ENCODE measurements around the gene HOXA9.
A peak's percentile ranks its signal among the peaks of the same experiment; 100 is the strongest.

HOXA9 gene

GRCh38 chr7:27151931-27152815 is 13.2 kb downstream of the HOXA9 start, which contains the start of gene HOXA3:
TSS of gene HOXA3 (minus strand) at chr7:27152583. CDS start at chr7:27110640, 41,943 bp downstream.
- H3K4me3 Mint-ChIP-seq, result peak within 1 kb of the TSS; percentile 65
- peaks cover 93% of the 10 kb centered on the region for H3K27me3 Mint-ChIP-seq (ENCODE audit: low read depth)
- H3K9me3 Mint-ChIP-seq, result no peaks in the 10 kb centered on the region
- peak within 1 kb of the TSS; percentile 52 for H3K27ac Mint-ChIP-seq
- H3K4me1 Mint-ChIP-seq (ENCODE audit: low read depth), result peaks cover 17% of the 10 kb centered on the region
- H3K36me3 Mint-ChIP-seq (ENCODE audit: low read depth), result peaks cover 3% of the 10 kb centered on the region

DNA sequence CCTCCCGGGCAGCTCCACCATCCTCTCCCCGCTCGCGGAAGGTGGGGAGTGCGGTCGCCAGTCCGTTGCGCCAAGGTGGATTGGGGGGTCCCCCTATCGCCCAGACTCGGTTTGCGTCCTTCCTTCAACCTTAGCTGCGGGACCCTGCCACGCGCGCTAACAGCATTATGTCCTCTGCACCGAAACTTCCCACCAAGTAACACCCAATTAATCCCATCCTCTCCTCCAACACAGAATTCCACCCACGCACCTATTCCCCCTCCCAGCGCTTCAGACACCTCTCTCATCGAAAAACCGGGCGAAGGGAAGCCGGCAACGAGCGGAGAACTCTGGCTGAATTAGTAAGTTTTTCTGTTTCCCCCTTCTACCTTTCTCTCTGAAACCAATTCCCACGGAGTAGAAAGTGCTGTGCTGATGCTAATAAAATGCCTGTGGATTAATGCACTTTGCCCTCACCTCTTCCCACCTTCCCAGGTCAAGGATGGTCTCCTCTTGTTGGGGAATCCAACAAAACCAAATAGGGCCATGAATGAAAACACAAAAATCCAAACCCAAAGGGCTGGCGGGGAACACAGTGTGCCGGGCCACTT is 13.9 kb downstream of the HOXA9 start:
- H3K27ac Mint-ChIP-seq, result peak overlapping the region; percentile 52
- H3K36me3 Mint-ChIP-seq (ENCODE audit: low read depth), result peaks cover 3% of the 10 kb centered on the region
- peaks cover 93% of the 10 kb centered on the region for H3K27me3 Mint-ChIP-seq (ENCODE audit: low read depth)
- peak overlapping the region; percentile 65 for H3K4me3 Mint-ChIP-seq
- no peaks in the 10 kb centered on the region for H3K9me3 Mint-ChIP-seq
- H3K4me1 Mint-ChIP-seq (ENCODE audit: low read depth), result peaks cover 17% of the 10 kb centered on the region

DNA sequence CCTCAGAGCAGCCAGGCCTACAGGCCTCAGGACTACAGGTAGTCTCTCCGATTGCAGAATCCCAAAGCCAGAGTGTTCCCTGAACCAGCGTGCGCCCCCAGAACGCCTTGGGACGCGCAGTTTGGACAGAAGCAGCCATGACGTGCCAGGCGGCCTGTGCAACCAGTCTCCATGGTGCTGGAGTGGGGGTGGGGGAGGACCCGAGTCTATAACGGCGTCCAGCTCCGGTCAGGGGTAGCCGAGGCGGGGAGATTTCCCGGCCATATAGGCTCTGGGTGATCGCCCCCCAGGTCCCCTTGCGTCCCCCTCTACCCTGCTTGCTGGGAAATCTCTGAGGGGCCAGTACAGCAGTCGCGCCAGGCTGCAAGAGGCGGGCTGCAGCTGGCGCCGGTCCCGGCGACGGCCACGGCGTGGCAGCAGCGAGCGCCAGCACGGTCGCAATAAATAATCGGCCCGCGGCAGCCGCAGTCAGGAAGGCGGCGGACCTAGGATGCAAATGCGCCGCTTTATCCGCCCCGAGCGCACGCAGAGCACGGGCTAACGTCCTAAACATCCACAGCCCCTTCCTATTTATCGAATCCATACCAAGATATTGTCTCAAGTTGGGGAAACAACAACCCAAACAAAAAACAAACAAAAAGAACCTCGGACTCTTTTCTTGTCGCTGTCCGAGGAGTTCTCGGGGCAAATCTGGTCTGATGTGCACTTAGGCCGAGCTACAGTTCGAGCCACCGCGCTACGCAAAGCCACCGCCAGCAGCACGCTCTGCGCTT is 14.6 kb downstream of the HOXA9 start:
- H3K4me1 Mint-ChIP-seq (ENCODE audit: low read depth), result peaks cover 17% of the 10 kb centered on the region
- H3K9me3 Mint-ChIP-seq, result no peaks in the 10 kb centered on the region
- H3K27ac Mint-ChIP-seq, result peak overlapping the region; percentile 49
- peaks cover 3% of the 10 kb centered on the region for H3K36me3 Mint-ChIP-seq (ENCODE audit: low read depth)
- peak overlapping the region; percentile 65 for H3K4me3 Mint-ChIP-seq
- H3K27me3 Mint-ChIP-seq (ENCODE audit: low read depth), result peaks cover 94% of the 10 kb centered on the region

DNA sequence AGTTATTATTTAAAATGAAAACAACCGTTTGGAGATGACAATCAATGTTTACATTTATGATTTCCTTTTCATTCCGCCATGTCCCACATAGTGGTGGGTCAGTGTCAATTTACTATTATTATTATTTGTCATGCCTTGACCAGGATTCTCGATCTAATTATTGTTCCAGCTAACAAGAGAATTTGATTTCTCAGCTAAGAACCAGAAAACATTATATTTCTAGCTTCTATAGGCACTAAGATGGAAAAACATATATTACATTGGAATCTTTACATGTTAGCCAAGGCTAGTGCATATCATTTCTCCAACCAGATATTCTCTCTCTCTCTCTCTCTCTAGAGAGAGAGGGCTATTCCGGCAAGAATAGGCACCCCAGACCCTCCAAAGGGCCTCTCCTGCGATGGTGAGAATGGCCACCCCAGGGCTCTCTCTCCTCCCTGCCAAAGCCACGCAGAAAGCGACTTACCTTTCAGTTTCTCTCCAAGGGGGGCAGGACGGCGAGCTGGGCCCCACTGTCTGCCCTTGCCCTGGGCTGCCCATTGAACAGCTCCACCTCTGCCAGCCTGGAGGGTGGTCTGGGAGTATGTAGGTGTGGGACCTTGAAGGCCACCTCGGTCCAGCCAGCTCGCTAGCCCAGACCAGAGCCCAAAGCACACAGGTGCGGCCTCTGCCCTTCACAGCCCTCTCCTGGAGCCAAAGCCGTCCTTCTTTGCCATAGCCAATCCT is 15.3 kb downstream of the HOXA9 start:
- H3K27ac Mint-ChIP-seq, result peak overlapping the region; percentile 49
- H3K4me3 Mint-ChIP-seq, result peak overlapping the region; percentile 40
- peaks cover 14% of the 10 kb centered on the region for H3K4me1 Mint-ChIP-seq (ENCODE audit: low read depth)
- peaks cover 89% of the 10 kb centered on the region for H3K27me3 Mint-ChIP-seq (ENCODE audit: low read depth)
- H3K36me3 Mint-ChIP-seq (ENCODE audit: low read depth), result no peaks in the 10 kb centered on the region
- no peaks in the 10 kb centered on the region for H3K9me3 Mint-ChIP-seq

GRCh38 chr7:27148756-27149641 is 16.3 kb downstream of the HOXA9 start:
- H3K4me1 Mint-ChIP-seq (ENCODE audit: low read depth), result peaks cover 12% of the 10 kb centered on the region

GRCh38 chr7:27148031-27148755 is 17.1 kb downstream of the HOXA9 start:
- H3K4me1 Mint-ChIP-seq (ENCODE audit: low read depth), result peaks cover 9% of the 10 kb centered on the region

More at GRCh38 chr7:27148756-27149641, 16.3 kb downstream of the HOXA9 start:
- no peak overlapping the region for H3K4me3 Mint-ChIP-seq
- no peak overlapping the region for H3K27ac Mint-ChIP-seq
- H3K27me3 Mint-ChIP-seq (ENCODE audit: low read depth), result peaks cover 80% of the 10 kb centered on the region
- H3K9me3 Mint-ChIP-seq, result no peaks in the 10 kb centered on the region
- H3K36me3 Mint-ChIP-seq (ENCODE audit: low read depth), result no peaks in the 10 kb centered on the region

GRCh38 chr7:27147199-27148030 is 17.9 kb downstream of the HOXA9 start, which contains the start of gene HOXA6:
TSS of gene HOXA6 (minus strand) at chr7:27147774. CDS start at chr7:27147749, 25 bp downstream.
- H3K36me3 Mint-ChIP-seq (ENCODE audit: low read depth), result no peaks in the 10 kb centered on the region
- H3K9me3 Mint-ChIP-seq, result no peaks in the 10 kb centered on the region
- no peak within 1 kb of the TSS for H3K27ac Mint-ChIP-seq
- peaks cover 66% of the 10 kb centered on the region for H3K27me3 Mint-ChIP-seq (ENCODE audit: low read depth)
- H3K4me3 Mint-ChIP-seq, result no peak within 1 kb of the TSS
- H3K4me1 Mint-ChIP-seq (ENCODE audit: low read depth), result peaks cover 9% of the 10 kb centered on the region

More at GRCh38 chr7:27148031-27148755, 17.1 kb downstream of the HOXA9 start:
- Mint-ChIP-seq H3K27me3 (ENCODE audit: low read depth) (peaks cover 72% of the 10 kb centered on the region), H3K27ac (no peak overlapping the region), H3K36me3 (ENCODE audit: low read depth) (no peaks in the 10 kb centered on the region), H3K9me3 (no peaks in the 10 kb centered on the region), H3K4me3 (no peak overlapping the region)

- H3K4me3 Mint-ChIP-seq, result no peak overlapping the region
- no peak overlapping the region for H3K27ac Mint-ChIP-seq
- peaks cover 7% of the 10 kb centered on the region for H3K4me1 Mint-ChIP-seq (ENCODE audit: low read depth)
- no peaks in the 10 kb centered on the region for H3K9me3 Mint-ChIP-seq
- H3K27me3 Mint-ChIP-seq (ENCODE audit: low read depth), result peaks cover 58% of the 10 kb centered on the region
- H3K36me3 Mint-ChIP-seq (ENCODE audit: low read depth), result no peaks in the 10 kb centered on the region
These were observed 18.7 kb downstream of the HOXA9 start for GRCh38 chr7:27146491-27147198.

GRCh38 chr7:27145914-27146412 is 19.4 kb downstream of the HOXA9 start:
- H3K36me3 Mint-ChIP-seq (ENCODE audit: low read depth), result no peaks in the 10 kb centered on the region
- no peak overlapping the region for H3K4me3 Mint-ChIP-seq
- H3K27me3 Mint-ChIP-seq (ENCODE audit: low read depth), result peaks cover 52% of the 10 kb centered on the region

DNA sequence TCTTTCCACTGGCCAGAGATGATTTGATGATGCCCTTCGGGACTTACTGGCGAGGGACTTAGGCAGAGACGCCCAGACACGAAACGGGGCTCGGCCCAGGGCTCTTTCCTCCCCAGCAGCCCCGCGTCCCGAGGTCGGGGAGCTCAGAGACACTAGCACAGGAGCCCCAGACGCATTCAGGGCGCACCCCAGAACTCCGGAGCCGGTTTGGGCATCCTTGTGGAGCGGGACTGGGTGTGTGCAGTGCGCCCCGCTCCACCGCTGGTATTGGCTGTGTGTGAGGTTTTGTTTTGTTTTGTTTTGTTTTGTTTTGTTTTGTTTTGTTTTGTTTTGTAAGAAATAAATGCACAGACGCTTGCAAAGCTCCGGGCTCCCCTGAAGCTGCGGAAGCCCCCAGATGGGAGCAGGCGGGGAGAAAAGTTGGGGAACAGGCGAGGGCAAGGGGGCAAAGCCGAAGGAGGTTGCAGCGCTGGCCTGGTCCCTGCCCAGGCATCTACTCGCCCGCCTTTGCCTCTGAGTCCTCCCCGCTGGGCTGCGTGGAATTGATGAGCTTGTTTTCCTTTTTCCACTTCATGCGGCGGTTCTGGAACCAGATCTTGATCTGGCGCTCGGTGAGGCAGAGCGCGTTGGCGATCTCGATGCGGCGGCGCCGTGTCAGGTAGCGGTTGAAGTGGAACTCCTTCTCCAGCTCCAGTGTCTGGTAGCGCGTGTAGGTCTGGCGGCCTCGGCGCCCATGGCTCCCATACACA is 20.0 kb downstream of the HOXA9 start:
- Mint-ChIP-seq H3K36me3 (ENCODE audit: low read depth) (no peaks in the 10 kb centered on the region), H3K4me3 (no peak overlapping the region), H3K27ac (no peak overlapping the region), H3K4me1 (ENCODE audit: low read depth) (peaks cover 2% of the 10 kb centered on the region), H3K27me3 (ENCODE audit: low read depth) (peaks cover 45% of the 10 kb centered on the region), H3K9me3 (no peaks in the 10 kb centered on the region)

More at GRCh38 chr7:27145914-27146412, 19.4 kb downstream of the HOXA9 start:
- no peak overlapping the region for H3K27ac Mint-ChIP-seq
- peaks cover 3% of the 10 kb centered on the region for H3K4me1 Mint-ChIP-seq (ENCODE audit: low read depth)
- no peaks in the 10 kb centered on the region for H3K9me3 Mint-ChIP-seq

DNA sequence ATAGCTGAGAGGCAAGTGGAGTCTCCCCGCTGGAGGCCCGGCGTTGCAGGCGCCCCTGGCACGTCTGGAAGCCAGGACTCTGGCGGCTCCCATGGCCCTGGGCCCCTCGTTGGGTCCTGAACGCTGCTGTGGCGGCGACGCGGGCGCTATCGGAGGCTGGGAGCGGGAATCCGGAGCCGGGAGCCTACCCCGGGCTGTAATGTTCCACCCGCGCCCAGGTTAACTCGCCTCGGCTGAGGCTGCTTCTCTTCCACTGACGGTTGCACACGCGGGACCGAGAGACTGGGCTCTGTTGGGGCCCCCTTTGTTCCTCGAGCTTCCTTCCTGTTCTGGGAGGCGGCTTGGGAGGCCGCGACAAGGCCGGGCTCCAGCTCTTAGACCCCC is 20.6 kb downstream of the HOXA9 start:
- Mint-ChIP-seq H3K27me3 (ENCODE audit: low read depth) (peaks cover 40% of the 10 kb centered on the region), H3K27ac (no peak overlapping the region), H3K36me3 (ENCODE audit: low read depth) (no peaks in the 10 kb centered on the region), H3K4me3 (no peak overlapping the region), H3K4me1 (ENCODE audit: low read depth) (peaks cover 2% of the 10 kb centered on the region), H3K9me3 (no peaks in the 10 kb centered on the region)
